ENCODE results near the gene MDM2. TPM values are rescaled to one million over a fixed set of nuclear protein-coding genes. Genes with fewer than 3 reads are reported as not detected.

Gene MDM2
- total RNA-seq, 1 donor from 2014 or later: 160 TPM

DNA sequence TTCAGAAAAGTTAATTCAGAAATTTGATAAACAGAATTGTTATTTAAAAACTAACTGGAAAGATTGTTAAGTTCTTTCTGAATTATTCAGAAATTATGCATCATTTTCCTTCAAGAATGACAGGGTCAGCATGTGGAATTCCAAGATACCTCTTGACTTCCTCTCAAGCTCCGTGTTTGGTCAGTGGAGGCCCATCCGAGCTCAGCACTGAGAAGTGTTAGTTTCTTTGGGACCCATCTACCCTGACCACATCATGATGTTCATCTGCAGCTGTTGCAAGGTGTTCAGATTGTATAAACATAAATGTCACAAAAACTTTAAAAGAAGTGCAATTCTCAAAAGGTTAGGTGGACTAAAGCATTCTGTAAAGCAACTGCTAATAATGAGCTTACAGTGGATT, 33.7 kb downstream of the MDM2 start:
- Mint-ChIP-seq H3K4me3 (ENCODE audit: unreplicated experiment) (no peak overlapping the region), H3K36me3 (ENCODE audit: low read depth) (peaks cover 45% of the 10 kb centered on the region), H3K4me1 (ENCODE audit: low read depth) (no peaks in the 10 kb centered on the region), H3K27ac (ENCODE audit: unreplicated experiment) (no peak overlapping the region), H3K27me3 (ENCODE audit: low read depth) (no peaks in the 10 kb centered on the region), H3K9me3 (ENCODE audit: low read depth) (no peaks in the 10 kb centered on the region)
- DNase-seq (ENCODE audit: low spot score): no peak
- TF ChIP-seq CTCF (IDR thresholded peaks at IDR 0.05): no peak

DNA sequence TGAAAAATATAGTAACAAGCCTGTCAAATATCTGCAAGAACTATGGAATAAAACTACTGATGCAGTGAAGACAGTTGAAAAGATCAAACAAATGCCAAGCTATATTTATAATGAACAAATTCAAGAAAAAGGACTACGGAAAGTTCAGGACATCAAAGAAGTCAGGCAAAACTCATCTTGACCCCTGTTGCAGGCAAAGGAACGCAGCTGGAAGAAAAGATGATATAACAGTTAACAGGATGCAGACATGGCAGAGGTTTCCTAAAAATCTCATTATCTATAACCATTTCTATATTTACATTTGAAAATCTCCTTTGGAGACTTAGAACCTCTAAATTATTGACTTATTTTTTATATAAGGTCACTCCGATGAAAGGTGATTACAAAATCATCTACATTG, 34.1 kb downstream of the MDM2 start:
- Mint-ChIP-seq H3K27ac (ENCODE audit: unreplicated experiment) (no peak overlapping the region), H3K4me3 (ENCODE audit: unreplicated experiment) (no peak overlapping the region), H3K36me3 (ENCODE audit: low read depth) (peaks cover 45% of the 10 kb centered on the region), H3K9me3 (ENCODE audit: low read depth) (no peaks in the 10 kb centered on the region), H3K4me1 (ENCODE audit: low read depth) (no peaks in the 10 kb centered on the region), H3K27me3 (ENCODE audit: low read depth) (no peaks in the 10 kb centered on the region)
- TF ChIP-seq CTCF (IDR thresholded peaks at IDR 0.05): no peak
- no peak for DNase-seq (ENCODE audit: low spot score)

- no peaks in the 10 kb centered on the region for H3K4me1 Mint-ChIP-seq (ENCODE audit: low read depth)
- H3K9me3 Mint-ChIP-seq (ENCODE audit: low read depth): no peaks in the 10 kb centered on the region
- no peak overlapping the region for H3K4me3 Mint-ChIP-seq (ENCODE audit: unreplicated experiment)
- H3K27ac Mint-ChIP-seq (ENCODE audit: unreplicated experiment): no peak overlapping the region
- H3K27me3 Mint-ChIP-seq (ENCODE audit: low read depth): no peaks in the 10 kb centered on the region
- peaks cover 41% of the 10 kb centered on the region for H3K36me3 Mint-ChIP-seq (ENCODE audit: low read depth)
- no peak for TF ChIP-seq CTCF (IDR thresholded peaks at IDR 0.05)
- DNase-seq (ENCODE audit: low spot score): no peak
Observed at GRCh38 chr12:68842784-68843567, 35.0 kb downstream of the MDM2 start.

- no peak for TF ChIP-seq CTCF (IDR thresholded peaks at IDR 0.05)
- no peak for DNase-seq (ENCODE audit: low spot score)
- Mint-ChIP-seq H3K4me1 (ENCODE audit: low read depth) (no peaks in the 10 kb centered on the region), H3K9me3 (ENCODE audit: low read depth) (no peaks in the 10 kb centered on the region), H3K4me3 (ENCODE audit: unreplicated experiment) (no peak overlapping the region), H3K27me3 (ENCODE audit: low read depth) (no peaks in the 10 kb centered on the region), H3K36me3 (ENCODE audit: low read depth) (peaks cover 32% of the 10 kb centered on the region), H3K27ac (ENCODE audit: unreplicated experiment) (no peak overlapping the region)
Observed at GRCh38 chr12:68844318-68844745, 36.4 kb downstream of the MDM2 start.

- no peaks in the 10 kb centered on the region for H3K9me3 Mint-ChIP-seq (ENCODE audit: low read depth)
Observed at GRCh38 chr12:68844788-68845695, 37.1 kb downstream of the MDM2 start.

More at GRCh38 chr12:68844788-68845695, 37.1 kb downstream of the MDM2 start:
- Mint-ChIP-seq H3K27ac (ENCODE audit: unreplicated experiment) (no peak overlapping the region), H3K4me1 (ENCODE audit: low read depth) (no peaks in the 10 kb centered on the region), H3K4me3 (ENCODE audit: unreplicated experiment) (no peak overlapping the region), H3K36me3 (ENCODE audit: low read depth) (peaks cover 29% of the 10 kb centered on the region), H3K27me3 (ENCODE audit: low read depth) (no peaks in the 10 kb centered on the region)
- DNase-seq (ENCODE audit: low spot score): no peak
- TF ChIP-seq CTCF (IDR thresholded peaks at IDR 0.05): no peak

Measured in chondrocyte (in vitro differentiated cells).